HepG2 (cell line): ENCODE data around the gene PCYT2. TPM values are rescaled to one million over a fixed set of nuclear protein-coding genes. Genes with fewer than 3 reads are reported as not detected.
A peak's percentile ranks its signal among the peaks of the same experiment; 100 is the strongest.

Experiments used
- BRCA1 ChIP-seq: sonication (generic); formaldehyde crosslinking; IDR thresholded peaks from 2 replicates; pipeline ENCODE4 v1.4.0; 2020; ENCODE audit warnings: missing genetic modification reagents
- DNMT3B ChIP-seq: conservative IDR thresholded peaks from 2 replicates; pipeline ENCODE4 v1.6.1; 2016; ENCODE audit warnings: missing biosample characterization, control low read depth
- ERF ChIP-seq: IDR thresholded peaks from 2 replicates; pipeline ENCODE4 v1.6.1; 2018; ENCODE audit warnings: missing biosample characterization, missing genetic modification reagents
- ISX ChIP-seq: sonication (generic); formaldehyde crosslinking; conservative IDR thresholded peaks from 2 replicates; pipeline ENCODE4 v1.5.0; 2020; ENCODE audit warnings: missing genetic modification reagents
- JARID2 ChIP-seq: sonication (generic); formaldehyde crosslinking; IDR thresholded peaks from 2 replicates; pipeline ENCODE4 v1.8.1; 2023; ENCODE audit warnings: missing genetic modification reagents, inconsistent platforms; ENCODE audit not compliant: insufficient replicate concordance
- JUND ChIP-seq: sonication (generic); formaldehyde crosslinking; IDR thresholded peaks from 2 replicates; pipeline ENCODE4 v1.8.0; 2022; ENCODE audit warnings: mild to moderate bottlenecking, missing genetic modification reagents
- KDM2A ChIP-seq: sonication (generic); formaldehyde crosslinking; IDR thresholded peaks from 2 replicates; pipeline ENCODE4 v1.4.0; 2020; ENCODE audit warnings: low read depth, missing genetic modification reagents, borderline replicate concordance
- KDM4B ChIP-seq: sonication (generic); formaldehyde crosslinking; IDR thresholded peaks from 2 replicates; pipeline ENCODE4 v1.4.0; 2020; ENCODE audit warnings: missing genetic modification reagents
- KDM6A ChIP-seq: IDR thresholded peaks from 2 replicates; pipeline ENCODE4 v1.6.1; 2016; ENCODE audit warnings: low read depth
- MAF1 ChIP-seq: sonication (generic); formaldehyde crosslinking; IDR thresholded peaks from 2 replicates; pipeline ENCODE4 v1.5.0; 2020; ENCODE audit warnings: missing genetic modification reagents, borderline replicate concordance
- PITX1 ChIP-seq: sonication (generic); formaldehyde crosslinking; IDR thresholded peaks from 2 replicates; pipeline ENCODE4 v1.5.1; 2020; ENCODE audit warnings: mild to moderate bottlenecking, missing genetic modification reagents
- RFXANK ChIP-seq: IDR thresholded peaks from 2 replicates; pipeline ENCODE4 v1.6.1; 2016
- SMARCE1 ChIP-seq: fragments of 450-650 bp; IDR thresholded peaks from 2 replicates; pipeline ENCODE4 v1.6.1; 2017; ENCODE audit warnings: borderline replicate concordance
- SRSF1 ChIP-seq: fragments of 200-400 bp; formaldehyde crosslinking; optimal IDR thresholded peaks from 2 replicates; pipeline ENCODE3; 2017; ENCODE audit warnings: mild to moderate bottlenecking, low read depth, low read length, moderate library complexity
- TSC22D2 ChIP-seq: sonication (generic); formaldehyde crosslinking; IDR thresholded peaks from 2 replicates; pipeline ENCODE4 v1.5.1; 2020; ENCODE audit warnings: missing genetic modification reagents, mild to moderate bottlenecking, borderline replicate concordance
- U2AF2 ChIP-seq: fragments of 200-400 bp; formaldehyde crosslinking; IDR thresholded peaks from 2 replicates; pipeline ENCODE4 v1.6.1; 2017; ENCODE audit warnings: low read depth, mild to moderate bottlenecking, low read length
- ZFP36 ChIP-seq: fragments of 150-350 bp; IDR thresholded peaks from 2 replicates; pipeline ENCODE4 v1.6.1; 2018; ENCODE audit warnings: borderline replicate concordance, low read length, low read depth; ENCODE audit not compliant: partially characterized antibody
- ZFP36L1 ChIP-seq: sonication (generic); formaldehyde crosslinking; IDR thresholded peaks from 2 replicates; pipeline ENCODE4 v1.8.0; 2022; ENCODE audit warnings: mild to moderate bottlenecking, missing genetic modification reagents, moderate library complexity
- ZFP37 ChIP-seq: sonication (generic); formaldehyde crosslinking; IDR thresholded peaks from 2 replicates; pipeline ENCODE4 v1.4.0; 2020; ENCODE audit warnings: missing genetic modification reagents, borderline replicate concordance
- ZKSCAN1 ChIP-seq: fragments of 150-350 bp; IDR thresholded peaks from 2 replicates; pipeline ENCODE4 v1.6.1; 2014; ENCODE audit warnings: low read length
- ZNF225 ChIP-seq: sonication (generic); formaldehyde crosslinking; IDR thresholded peaks from 2 replicates; pipeline ENCODE4 v1.4.0; 2020; ENCODE audit warnings: mild to moderate bottlenecking, missing genetic modification reagents
- ZNF24 ChIP-seq: fragments of 450-650 bp; IDR thresholded peaks from 2 replicates; pipeline ENCODE4 v1.6.1; 2017; ENCODE audit warnings: antibody characterized with exemption, mild to moderate bottlenecking
- ZNF530 ChIP-seq: sonication (generic); formaldehyde crosslinking; IDR thresholded peaks from 2 replicates; pipeline ENCODE4 v1.5.0; 2020; ENCODE audit warnings: low read depth, mild to moderate bottlenecking, missing genetic modification reagents
- ZNF563 ChIP-seq: sonication (generic); formaldehyde crosslinking; IDR thresholded peaks from 2 replicates; pipeline ENCODE4 v1.8.0; 2022; ENCODE audit warnings: mild to moderate bottlenecking, moderate library complexity, missing genetic modification reagents
- ZNF616 ChIP-seq: sonication (generic); formaldehyde crosslinking; IDR thresholded peaks from 2 replicates; pipeline ENCODE4 v1.5.0; 2020; ENCODE audit warnings: low read depth, mild to moderate bottlenecking, missing genetic modification reagents
- ZNF883 ChIP-seq: sonication (generic); formaldehyde crosslinking; IDR thresholded peaks from 2 replicates; pipeline ENCODE4 v1.5.1; 2020; ENCODE audit warnings: mild to moderate bottlenecking, missing genetic modification reagents; ENCODE audit errors: not compliant biosample characterization
- ZSCAN29 ChIP-seq: sonication (generic); formaldehyde crosslinking; conservative IDR thresholded peaks from 2 replicates; pipeline ENCODE4 v1.4.0; 2020; ENCODE audit warnings: mild to moderate bottlenecking, missing genetic modification reagents
- polyA plus RNA-seq, 8 experiments: library from polyadenylated mRNA; depleted of rRNA in 3 of 8; stranded (reverse) in 7 of 8; unstranded in 1 of 8; fragments of >200 nt; fragmentation: Illumina TruSeq in 4 of 8; extraction: Trizol in 4 of 8; gene quantifications; 2 replicates each; pipeline versions ENCODE4 v1.2.1 to v1.2.3, GENCODE V29; 2011 to 2016; ENCODE audit warnings: low read depth in 4 of 8, missing spikeins in 1 of 8, mixed read lengths in 1 of 8; ENCODE audit not compliant: insufficient read depth in 1 of 8
- total RNA-seq, 5 experiments: library from RNA; depleted of rRNA; stranded (reverse); fragments of >200 nt; fragmentation: Illumina TruSeq; extraction: Trizol; gene quantifications; 2 replicates each; pipeline ENCODE4 v1.2.3, GENCODE V29; 2016; ENCODE audit warnings: low read depth in 1 of 5
- TF ChIP-seq, protein P1 (sequence below): IDR thresholded peaks from 2 replicates; pipeline ENCODE4 v1.6.1; 2018; ENCODE audit warnings: missing genetic modification reagents
- TF ChIP-seq, protein P2 (sequence below): sonication (generic); formaldehyde crosslinking; IDR thresholded peaks from 2 replicates; pipeline ENCODE4 v1.9.0; 2022; ENCODE audit warnings: missing genetic modification reagents, mild to moderate bottlenecking, borderline replicate concordance
- TF ChIP-seq, protein P3 (sequence below): sonication (generic); formaldehyde crosslinking; IDR thresholded peaks from 2 replicates; pipeline ENCODE4 v1.4.0; 2020; ENCODE audit warnings: missing genetic modification reagents

The PCYT2 gene
- total and polyA plus RNA-seq, 2 of the 13 experiments (the other 11 are each of a cell fraction or from before 2014, with no cell fraction given): 147 to 297 TPM

DNA sequence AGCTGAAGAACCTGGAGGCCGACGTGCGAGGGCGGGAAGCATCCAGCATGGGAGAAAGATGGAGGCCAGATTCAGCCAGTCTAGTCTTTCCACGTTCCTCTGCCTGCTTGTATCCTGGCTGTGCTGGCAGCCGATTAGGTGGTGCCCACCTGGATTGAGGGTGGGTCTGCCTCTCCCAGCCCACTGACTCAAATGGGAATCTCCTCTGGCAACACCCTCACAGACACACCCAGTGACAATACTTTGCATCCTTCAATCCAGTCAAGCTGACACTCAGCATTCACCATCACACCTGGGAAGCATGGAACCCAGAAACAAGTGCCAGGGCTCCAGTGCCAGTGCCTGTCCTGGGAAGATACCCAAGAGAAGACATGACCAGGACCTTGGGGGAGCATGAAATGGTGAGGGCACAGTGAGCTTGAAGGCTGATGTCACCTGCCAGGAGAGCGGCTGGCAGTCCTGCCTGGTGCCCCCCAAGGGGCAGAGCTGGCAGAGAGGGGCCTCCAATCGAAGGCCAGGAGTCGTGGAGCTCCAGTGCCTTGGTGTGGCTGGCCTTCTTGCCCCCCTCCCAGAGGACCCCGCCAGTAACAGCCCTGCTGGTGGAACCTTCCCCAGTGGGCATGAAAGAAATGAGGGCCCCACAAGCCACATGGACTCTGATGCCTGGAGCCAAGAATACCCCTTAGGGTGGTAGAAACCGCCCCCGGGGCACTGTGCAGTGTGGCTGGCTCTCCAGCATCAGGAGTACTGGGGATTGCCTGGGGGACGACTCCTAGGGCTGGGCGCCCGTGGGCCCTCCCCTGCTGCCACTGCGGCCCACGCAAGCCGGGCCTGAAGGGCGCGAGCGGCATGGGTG, 9.8 kb downstream of the PCYT2 start (continued):
- TF ChIP-seq, protein P1, sequence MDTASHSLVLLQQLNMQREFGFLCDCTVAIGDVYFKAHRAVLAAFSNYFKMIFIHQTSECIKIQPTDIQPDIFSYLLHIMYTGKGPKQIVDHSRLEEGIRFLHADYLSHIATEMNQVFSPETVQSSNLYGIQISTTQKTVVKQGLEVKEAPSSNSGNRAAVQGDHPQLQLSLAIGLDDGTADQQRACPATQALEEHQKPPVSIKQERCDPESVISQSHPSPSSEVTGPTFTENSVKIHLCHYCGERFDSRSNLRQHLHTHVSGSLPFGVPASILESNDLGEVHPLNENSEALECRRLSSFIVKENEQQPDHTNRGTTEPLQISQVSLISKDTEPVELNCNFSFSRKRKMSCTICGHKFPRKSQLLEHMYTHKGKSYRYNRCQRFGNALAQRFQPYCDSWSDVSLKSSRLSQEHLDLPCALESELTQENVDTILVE: no peak
- TF ChIP-seq ZNF616 (CRISPR knock-in tag): no peak
- TF ChIP-seq PITX1: no peak
- no peak; the same call in 1 of the 2 replicates for TF ChIP-seq MAF1
- TF ChIP-seq KDM6A (CRISPR knock-in tag): no peak
- no peak for TF ChIP-seq ISX (CRISPR knock-in tag)
- TF ChIP-seq U2AF2: no peak
- no peak for TF ChIP-seq TSC22D2 (CRISPR knock-in tag)
- TF ChIP-seq ZFP36L1 (CRISPR knock-in tag): no peak
- no peak for TF ChIP-seq ZNF530 (CRISPR knock-in tag)
- TF ChIP-seq ZNF883 (CRISPR knock-in tag): no peak
- TF ChIP-seq ZFP37: no peak
- no peak for TF ChIP-seq SMARCE1
- no peak for TF ChIP-seq ERF (CRISPR knock-in tag)
- TF ChIP-seq ZNF225 (CRISPR knock-in tag): no peak
- no peak for TF ChIP-seq ZKSCAN1
- no peak for TF ChIP-seq BRCA1 (CRISPR knock-in tag)
- TF ChIP-seq, protein P2, sequence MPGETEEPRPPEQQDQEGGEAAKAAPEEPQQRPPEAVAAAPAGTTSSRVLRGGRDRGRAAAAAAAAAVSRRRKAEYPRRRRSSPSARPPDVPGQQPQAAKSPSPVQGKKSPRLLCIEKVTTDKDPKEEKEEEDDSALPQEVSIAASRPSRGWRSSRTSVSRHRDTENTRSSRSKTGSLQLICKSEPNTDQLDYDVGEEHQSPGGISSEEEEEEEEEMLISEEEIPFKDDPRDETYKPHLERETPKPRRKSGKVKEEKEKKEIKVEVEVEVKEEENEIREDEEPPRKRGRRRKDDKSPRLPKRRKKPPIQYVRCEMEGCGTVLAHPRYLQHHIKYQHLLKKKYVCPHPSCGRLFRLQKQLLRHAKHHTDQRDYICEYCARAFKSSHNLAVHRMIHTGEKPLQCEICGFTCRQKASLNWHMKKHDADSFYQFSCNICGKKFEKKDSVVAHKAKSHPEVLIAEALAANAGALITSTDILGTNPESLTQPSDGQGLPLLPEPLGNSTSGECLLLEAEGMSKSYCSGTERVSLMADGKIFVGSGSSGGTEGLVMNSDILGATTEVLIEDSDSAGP (CRISPR knock-in tag): no peak
- TF ChIP-seq, protein P3, sequence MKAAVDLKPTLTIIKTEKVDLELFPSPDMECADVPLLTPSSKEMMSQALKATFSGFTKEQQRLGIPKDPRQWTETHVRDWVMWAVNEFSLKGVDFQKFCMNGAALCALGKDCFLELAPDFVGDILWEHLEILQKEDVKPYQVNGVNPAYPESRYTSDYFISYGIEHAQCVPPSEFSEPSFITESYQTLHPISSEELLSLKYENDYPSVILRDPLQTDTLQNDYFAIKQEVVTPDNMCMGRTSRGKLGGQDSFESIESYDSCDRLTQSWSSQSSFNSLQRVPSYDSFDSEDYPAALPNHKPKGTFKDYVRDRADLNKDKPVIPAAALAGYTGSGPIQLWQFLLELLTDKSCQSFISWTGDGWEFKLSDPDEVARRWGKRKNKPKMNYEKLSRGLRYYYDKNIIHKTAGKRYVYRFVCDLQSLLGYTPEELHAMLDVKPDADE (CRISPR knock-in tag): no peak
- TF ChIP-seq SRSF1: peak; percentile 63
- no peak for TF ChIP-seq DNMT3B (CRISPR knock-in tag)
- no peak for TF ChIP-seq JUND
- no peak for TF ChIP-seq JARID2 (CRISPR knock-in tag)
- TF ChIP-seq KDM4B (CRISPR knock-in tag): no peak
- TF ChIP-seq ZNF563: no peak
- no peak for TF ChIP-seq ZNF24
- TF ChIP-seq ZSCAN29: no peak
- no peak for TF ChIP-seq ZFP36
- TF ChIP-seq KDM2A (CRISPR knock-in tag): peak; percentile 38
- no peak for TF ChIP-seq RFXANK (CRISPR knock-in tag)
